ENCODE data around the gene PRAC2.

The PRAC2 gene

GRCh38 chr17:48755356-48755755, 32.4 kb downstream of the PRAC2 start:
- DNase-seq, result no peak

- DNase-seq, result no peak
Observed at GRCh38 chr17:48756830-48757251, 33.9 kb downstream of the PRAC2 start.

- DNase-seq, result no peak
Observed at GRCh38 chr17:48757524-48757961, 34.6 kb downstream of the PRAC2 start.

- DNase-seq, result no peak
Observed at GRCh38 chr17:48759288-48759687, 36.3 kb downstream of the PRAC2 start.

GRCh38 chr17:48760411-48760810, 37.4 kb downstream of the PRAC2 start:
- DNase-seq, result no peak

GRCh38 chr17:48761114-48761513, 38.1 kb downstream of the PRAC2 start:
- no peak for DNase-seq

GRCh38 chr17:48767263-48767774, 44.3 kb downstream of the PRAC2 start:
- no peak for DNase-seq

- DNase-seq, result no peak
Observed at GRCh38 chr17:48769009-48769675, 46.2 kb downstream of the PRAC2 start.

- no peak for DNase-seq
Observed at GRCh38 chr17:48770954-48771353, 48.0 kb downstream of the PRAC2 start.

- no peak for DNase-seq
Observed at GRCh38 chr17:48773245-48773644, 50.3 kb downstream of the PRAC2 start.

All from NCI-H1105 (cell line).